CD4-positive, alpha-beta T cell treated with Interleukin-6 at 100 ng/mL for 8 hours (primary cell): ENCODE data around the gene BICDL1.
"Not testable (repeated sequence)": the region's sequence is repeated elsewhere in the genome, so short reads cannot be mapped to it uniquely, and the experiment has no call there.

ENCODE experiments used
- DNase-seq: peaks from one replicate; pipeline ENCODE4 v3.0.0-alpha.2; 2020; ENCODE audit warnings: mixed read lengths, low spot score

The BICDL1 gene

GRCh38 chr12:119988472-119989360 is at the start of gene BICDL1:
BICDL1 (plus strand) TSS chr12:119989236; CDS start chr12:119989869, 633 bp downstream.
- peak; percentile 98 for DNase-seq

- DNase-seq, result no peak
Measured at GRCh38 chr12:119940897-119941296, 48.1 kb upstream of the BICDL1 start.

GRCh38 chr12:119942386-119942785 is 46.6 kb upstream of the BICDL1 start:
- no peak for DNase-seq

- no peak for DNase-seq
Measured at GRCh38 chr12:119946213-119946612, 42.8 kb upstream of the BICDL1 start.

- no peak for DNase-seq
Measured at GRCh38 chr12:119949145-119949544, 39.9 kb upstream of the BICDL1 start.

GRCh38 chr12:119949594-119949993 is 39.4 kb upstream of the BICDL1 start:
- DNase-seq, result no peak

GRCh38 chr12:119956047-119956446 is 33.0 kb upstream of the BICDL1 start:
- DNase-seq, result no peak

- no peak for DNase-seq
Measured at GRCh38 chr12:119957135-119957534, 31.9 kb upstream of the BICDL1 start.

- DNase-seq, result no peak
Measured at GRCh38 chr12:119959435-119959834, 29.6 kb upstream of the BICDL1 start.

GRCh38 chr12:119964123-119964522 is 24.9 kb upstream of the BICDL1 start:
- no peak for DNase-seq

GRCh38 chr12:119964929-119965328 is 24.1 kb upstream of the BICDL1 start:
- DNase-seq, result no peak

- no peak for DNase-seq
Measured at GRCh38 chr12:119980242-119980641, 8.8 kb upstream of the BICDL1 start.

GRCh38 chr12:119980702-119981101 is 8.3 kb upstream of the BICDL1 start:
- not testable (repeated sequence) for DNase-seq

GRCh38 chr12:119989361-119989730 is 310 bp downstream of the BICDL1 start:
- no peak for DNase-seq

GRCh38 chr12:119989731-119990381 is 820 bp downstream of the BICDL1 start:
- DNase-seq, result peak; percentile 54

GRCh38 chr12:119990382-119990874 is 1.4 kb downstream of the BICDL1 start:
- no peak for DNase-seq

- DNase-seq, result no peak
Measured at GRCh38 chr12:119992129-119992705, 3.2 kb downstream of the BICDL1 start.

GRCh38 chr12:119994892-119995658 is 6.0 kb downstream of the BICDL1 start:
- no peak for DNase-seq

- no peak for DNase-seq
Measured at GRCh38 chr12:119996417-119996816, 7.4 kb downstream of the BICDL1 start.

- no peak for DNase-seq
Measured at GRCh38 chr12:119998471-119999245, 9.6 kb downstream of the BICDL1 start.

GRCh38 chr12:120000556-120000955 is 11.5 kb downstream of the BICDL1 start:
- no peak for DNase-seq
